NCI-H526 treated with DMSO at 0.1 percent for 48 hours (cell line): Measurements from ENCODE around the gene NACAD.

Source experiments
- DNase-seq: peaks from one replicate; lab custom pipeline; 2025; lab: John Stamatoyannopoulos, UW

NACAD gene, protein sequence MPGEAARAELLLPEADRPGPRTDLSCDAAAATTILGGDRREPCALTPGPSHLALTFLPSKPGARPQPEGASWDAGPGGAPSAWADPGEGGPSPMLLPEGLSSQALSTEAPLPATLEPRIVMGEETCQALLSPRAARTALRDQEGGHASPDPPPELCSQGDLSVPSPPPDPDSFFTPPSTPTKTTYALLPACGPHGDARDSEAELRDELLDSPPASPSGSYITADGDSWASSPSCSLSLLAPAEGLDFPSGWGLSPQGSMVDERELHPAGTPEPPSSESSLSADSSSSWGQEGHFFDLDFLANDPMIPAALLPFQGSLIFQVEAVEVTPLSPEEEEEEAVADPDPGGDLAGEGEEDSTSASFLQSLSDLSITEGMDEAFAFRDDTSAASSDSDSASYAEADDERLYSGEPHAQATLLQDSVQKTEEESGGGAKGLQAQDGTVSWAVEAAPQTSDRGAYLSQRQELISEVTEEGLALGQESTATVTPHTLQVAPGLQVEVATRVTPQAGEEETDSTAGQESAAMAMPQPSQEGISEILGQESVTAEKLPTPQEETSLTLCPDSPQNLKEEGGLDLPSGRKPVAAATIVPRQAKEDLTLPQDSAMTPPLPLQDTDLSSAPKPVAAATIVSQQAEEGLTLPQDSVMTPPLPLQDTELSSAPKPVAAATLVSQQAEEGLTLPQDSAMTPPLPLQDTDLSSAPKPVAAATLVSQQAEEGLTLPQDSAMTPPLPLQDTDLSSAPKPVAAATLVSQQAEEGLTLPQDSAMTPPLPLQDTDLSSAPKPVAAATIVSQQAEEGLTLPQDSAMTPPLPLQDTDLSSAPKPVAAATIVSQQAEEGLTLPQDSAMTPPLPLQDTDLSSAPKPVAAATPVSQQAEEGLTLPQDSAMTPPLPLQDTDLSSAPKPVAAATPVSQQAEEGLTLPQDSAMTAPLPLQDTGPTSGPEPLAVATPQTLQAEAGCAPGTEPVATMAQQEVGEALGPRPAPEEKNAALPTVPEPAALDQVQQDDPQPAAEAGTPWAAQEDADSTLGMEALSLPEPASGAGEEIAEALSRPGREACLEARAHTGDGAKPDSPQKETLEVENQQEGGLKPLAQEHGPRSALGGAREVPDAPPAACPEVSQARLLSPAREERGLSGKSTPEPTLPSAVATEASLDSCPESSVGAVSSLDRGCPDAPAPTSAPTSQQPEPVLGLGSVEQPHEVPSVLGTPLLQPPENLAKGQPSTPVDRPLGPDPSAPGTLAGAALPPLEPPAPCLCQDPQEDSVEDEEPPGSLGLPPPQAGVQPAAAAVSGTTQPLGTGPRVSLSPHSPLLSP (N-terminal part only)

GRCh38 chr7:45088821-45089340, at the start of gene NACAD:
Gene NACAD, minus strand, starts transcription at chr7:45088969. Its CDS starts 75 bp downstream, at chr7:45088894.
- DNase-seq = no peak

- DNase-seq = peak; percentile 52
Measured at GRCh38 chr7:45136106-45137060, 47.6 kb upstream of the NACAD start.

DNA sequence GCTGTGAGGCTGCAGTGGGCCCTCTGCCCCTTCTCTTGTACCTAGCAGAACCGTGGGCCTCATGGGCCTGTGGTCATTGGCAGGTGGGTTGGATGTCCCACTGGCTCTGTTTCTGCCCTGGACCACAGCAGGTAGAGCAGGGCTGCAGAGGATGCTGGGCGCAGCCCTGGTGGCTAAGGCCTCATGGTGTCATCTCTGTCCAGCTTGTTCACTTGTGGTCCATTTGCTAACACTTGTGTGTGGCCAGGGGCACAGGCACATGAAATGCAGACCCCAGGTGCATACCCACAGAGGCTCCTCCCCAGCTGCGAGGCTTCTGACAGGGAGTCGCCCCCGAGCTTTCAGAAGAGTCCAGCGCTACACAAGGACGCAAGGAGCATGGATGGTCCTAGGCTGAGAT, 45.1 kb upstream of the NACAD start:
- no peak for DNase-seq

DNA sequence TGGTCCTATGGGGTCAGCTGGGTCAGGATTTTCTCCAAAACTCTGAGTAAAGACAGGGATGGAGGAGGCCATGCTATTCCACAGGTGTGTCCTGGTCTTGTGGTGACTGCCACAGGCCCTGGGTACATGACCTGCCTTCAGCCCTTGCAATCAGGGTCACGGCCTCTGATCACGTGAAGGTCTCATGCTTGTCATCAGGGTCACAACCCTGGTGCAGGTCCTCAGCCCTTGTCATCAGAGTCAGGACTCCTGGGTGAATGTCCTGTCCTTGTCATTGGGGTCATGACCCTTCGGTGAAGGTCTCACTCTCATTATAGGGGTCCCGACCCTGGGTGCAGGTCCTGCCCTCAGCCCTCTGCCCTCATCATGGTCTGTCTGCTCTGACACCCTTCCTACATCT, 44.6 kb upstream of the NACAD start:
- no peak for DNase-seq

GRCh38 chr7:45132708-45133320, 44.0 kb upstream of the NACAD start:
- DNase-seq = no peak

- DNase-seq = no peak
Measured at GRCh38 chr7:45131891-45132290, 43.1 kb upstream of the NACAD start.

- no peak for DNase-seq
Measured at GRCh38 chr7:45130910-45131309, 42.1 kb upstream of the NACAD start.

DNA sequence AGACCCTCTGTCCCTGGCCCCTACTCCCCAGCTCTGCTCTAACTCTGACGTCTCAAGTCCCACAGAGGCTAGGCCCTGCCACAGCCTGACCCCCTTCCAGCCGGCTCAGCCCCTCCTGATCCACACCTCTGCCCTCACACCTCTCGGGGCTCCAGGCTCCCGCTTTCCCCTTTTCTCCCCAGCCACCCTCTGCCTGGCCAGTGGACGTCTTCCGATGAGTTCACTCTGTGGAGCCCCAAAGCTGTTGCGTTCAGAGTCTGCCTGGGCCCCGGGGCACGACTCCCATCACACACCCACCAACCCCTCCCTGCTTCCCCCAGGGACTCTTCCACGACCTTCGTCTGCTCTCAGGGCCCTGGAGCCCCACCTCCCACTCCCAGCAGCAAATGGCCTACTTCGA, 41.1 kb upstream of the NACAD start:
- DNase-seq = no peak

DNA sequence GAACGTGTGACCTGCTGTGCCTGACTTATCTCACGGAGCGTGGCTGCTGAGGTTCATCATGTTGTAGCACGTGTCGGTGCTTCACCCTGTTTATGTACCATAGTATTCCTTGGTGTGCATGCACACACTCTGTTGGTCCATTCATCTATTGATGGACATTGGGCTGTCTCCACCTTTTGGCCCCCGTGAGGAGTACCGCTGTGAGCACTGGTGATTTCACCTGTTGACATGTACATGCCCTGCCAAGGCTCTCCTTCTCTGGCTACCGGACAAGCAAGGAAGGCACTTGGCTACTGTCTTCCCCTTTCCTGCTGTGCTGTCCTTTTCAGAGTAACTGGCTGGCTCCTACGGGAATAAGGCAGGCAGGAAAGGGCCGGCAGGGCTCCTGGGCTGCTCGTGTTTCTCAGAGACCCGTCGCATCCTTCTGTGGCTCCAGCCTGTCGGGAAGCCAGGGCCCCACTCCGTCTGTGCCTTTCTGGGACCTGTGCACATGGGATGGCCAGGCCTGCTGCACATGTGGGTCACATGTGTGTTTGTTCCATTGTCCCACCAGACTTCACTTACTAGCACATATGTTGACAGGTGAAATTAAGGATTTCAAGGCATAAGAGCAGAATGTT, 40.5 kb upstream of the NACAD start:
- no peak for DNase-seq

DNA sequence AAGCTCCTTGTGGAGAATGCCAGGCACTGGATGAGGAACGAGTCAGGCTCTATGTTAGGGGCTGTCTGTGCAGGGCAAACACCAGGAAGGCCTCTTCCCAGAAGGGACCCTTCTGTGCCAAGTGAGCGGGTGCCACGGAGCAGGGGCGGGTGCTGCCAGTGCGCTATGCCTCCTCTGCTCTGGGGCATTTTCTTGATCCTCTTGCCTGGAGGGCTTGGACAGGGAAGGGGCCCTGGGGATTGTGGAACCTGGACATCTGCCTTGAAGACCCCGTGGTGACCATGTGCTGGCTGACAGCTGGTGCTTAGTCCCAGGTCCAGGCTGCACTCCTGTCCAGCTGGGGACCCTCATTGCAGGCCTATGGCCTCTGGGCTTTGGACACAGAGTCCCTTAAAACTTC, 38.2 kb upstream of the NACAD start:
- DNase-seq = no peak

DNA sequence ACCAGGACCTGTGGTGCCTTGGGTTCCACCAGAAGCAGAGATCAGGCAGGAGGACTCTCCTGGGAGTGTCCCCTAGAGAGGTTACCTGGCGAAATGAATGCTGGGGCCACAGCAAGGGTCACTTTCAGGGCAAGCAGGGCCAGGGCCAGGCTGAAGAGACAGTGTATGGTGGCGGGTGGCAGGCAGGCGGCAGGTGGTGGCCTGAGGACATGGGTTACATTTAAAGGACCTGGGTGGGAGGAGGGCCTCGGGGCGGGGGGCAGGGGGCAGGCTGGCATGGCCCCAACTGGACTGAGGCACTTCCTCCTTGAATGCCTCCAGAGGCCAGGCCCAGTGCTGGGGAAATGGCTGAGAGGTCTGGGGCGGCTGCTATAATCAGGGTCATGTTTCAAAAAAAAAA, 37.4 kb upstream of the NACAD start:
- no peak for DNase-seq

DNA sequence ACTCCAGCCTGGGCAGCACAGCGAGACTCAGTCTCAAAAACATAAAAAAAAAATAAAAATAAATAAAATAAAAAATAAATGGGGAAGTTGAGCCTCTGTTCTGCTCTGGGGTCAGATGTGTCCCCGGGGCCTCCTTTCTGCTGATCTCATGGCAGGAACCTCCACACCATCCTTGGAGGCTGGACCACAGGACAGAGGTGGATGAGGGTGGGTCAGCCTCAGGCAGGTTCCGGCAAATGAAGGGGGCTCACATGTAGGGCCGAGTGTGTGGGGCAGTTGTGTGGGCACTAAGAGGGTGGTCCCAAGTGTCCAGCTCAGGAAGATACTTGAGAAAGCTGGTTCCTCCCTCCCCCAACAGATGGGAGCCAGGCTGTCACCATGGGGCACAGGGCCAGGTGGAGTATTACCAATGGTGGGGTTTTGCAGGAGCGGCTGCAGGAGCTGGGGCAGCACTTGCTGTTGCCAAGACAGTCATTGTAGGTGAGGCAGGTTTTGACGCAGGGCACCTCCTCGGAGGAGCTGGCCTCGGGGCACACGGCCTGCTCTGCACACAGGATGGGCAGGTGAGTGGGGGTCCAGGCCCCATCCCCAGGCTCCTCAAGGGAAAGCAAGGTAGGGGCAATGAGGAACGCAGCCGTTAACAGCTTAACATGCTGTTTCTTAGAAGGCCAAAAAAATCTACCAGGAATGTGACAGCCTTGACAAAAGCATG, 36.6 kb upstream of the NACAD start:
- no peak for DNase-seq

- no peak for DNase-seq
Measured at GRCh38 chr7:45123913-45124710, 35.3 kb upstream of the NACAD start.

GRCh38 chr7:45122975-45123860, 34.4 kb upstream of the NACAD start:
- DNase-seq = no peak

GRCh38 chr7:45119550-45119949, 30.8 kb upstream of the NACAD start:
- DNase-seq = no peak

DNA sequence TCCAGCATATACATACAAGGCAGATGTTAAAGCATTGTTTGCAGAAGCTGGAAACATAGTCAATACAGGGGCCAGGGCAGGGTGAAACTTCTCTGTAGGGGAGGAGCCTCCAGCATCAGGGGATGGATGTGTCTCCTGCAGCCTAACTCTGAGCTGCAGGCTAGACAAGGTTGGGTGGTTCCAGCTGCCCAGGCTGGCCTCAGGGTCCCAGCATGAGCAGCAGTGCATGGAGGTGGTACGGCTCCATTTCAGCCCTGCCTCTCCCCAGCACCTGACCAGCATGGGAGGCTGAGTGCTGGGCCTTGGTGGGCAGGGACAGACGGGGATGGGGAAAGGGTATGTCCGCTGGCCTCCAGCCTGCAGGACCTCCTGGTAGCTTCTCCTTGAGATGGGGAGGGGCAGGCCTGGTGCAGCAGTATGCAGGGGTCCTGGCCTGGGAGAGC, 30.1 kb upstream of the NACAD start:
- no peak for DNase-seq

DNA sequence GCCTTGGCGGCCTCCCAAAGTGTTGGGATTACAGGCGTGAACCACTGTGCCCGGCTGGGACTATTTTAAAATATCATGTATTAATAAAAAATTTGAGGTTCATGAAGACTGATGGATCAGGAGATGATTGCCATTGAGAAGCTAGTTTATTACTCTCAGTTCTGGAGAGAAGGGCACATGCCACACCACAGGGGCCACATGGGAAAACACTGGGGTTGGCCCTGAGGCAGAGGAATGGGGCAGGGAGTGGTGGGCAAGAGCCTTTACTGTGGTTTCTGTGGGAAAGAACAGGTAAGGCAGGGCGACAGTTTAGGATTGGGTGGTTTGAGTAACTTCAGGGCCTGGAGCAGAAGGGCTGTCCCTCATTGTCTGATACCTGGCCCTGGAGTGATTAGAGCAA, 29.5 kb upstream of the NACAD start:
- no peak for DNase-seq
